ENCODE data around the gene MYH16. TPM values are rescaled to one million over a fixed set of nuclear protein-coding genes. Genes with fewer than 3 reads are reported as not detected.

Gene MYH16
- total RNA-seq, 4 donors from 2014 or later: not detected

DNA sequence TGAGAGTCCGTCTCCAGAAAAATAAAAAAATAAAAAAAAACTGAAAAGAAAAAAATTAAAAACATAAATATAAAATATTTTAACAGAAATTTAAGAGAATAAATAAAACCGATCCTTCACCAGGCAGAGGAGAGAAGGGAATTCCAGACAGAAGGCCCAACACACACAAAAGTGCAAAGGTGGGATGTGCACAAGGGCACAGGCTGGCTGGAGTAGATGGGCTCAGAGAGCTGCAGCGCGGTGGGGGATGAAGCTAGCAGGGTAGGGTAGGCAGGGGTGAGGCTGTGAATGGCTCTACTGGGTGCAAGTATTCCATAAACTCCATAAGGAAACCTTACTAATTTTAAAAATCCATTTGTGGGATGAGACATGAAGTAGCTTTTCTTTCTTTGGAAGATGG, 37.4 kb downstream of the MYH16 start:
- Histone ChIP-seq H3K36me3 (no peaks in the 10 kb centered on the region), H3K27me3 (no peaks in the 10 kb centered on the region), H3K27ac (no peak overlapping the region), H3K9me3 (peaks cover 0 to 13% (median 0%) of the 10 kb centered on the region in 3 donors), H3K4me3 (no peak overlapping the region), H3K4me1 (peaks cover 0 to 7% (median 0%) of the 10 kb centered on the region in 3 donors)
- WGBS, 2 donors (ENCODE audit: low coverage in 1 of 2): 97% methylated on average over 4 of the region's 4 CpGs; no CpG with 5 or more reads in 1 of the 2 donors
- no peak for ATAC-seq
- TF ChIP-seq, protein P1, sequence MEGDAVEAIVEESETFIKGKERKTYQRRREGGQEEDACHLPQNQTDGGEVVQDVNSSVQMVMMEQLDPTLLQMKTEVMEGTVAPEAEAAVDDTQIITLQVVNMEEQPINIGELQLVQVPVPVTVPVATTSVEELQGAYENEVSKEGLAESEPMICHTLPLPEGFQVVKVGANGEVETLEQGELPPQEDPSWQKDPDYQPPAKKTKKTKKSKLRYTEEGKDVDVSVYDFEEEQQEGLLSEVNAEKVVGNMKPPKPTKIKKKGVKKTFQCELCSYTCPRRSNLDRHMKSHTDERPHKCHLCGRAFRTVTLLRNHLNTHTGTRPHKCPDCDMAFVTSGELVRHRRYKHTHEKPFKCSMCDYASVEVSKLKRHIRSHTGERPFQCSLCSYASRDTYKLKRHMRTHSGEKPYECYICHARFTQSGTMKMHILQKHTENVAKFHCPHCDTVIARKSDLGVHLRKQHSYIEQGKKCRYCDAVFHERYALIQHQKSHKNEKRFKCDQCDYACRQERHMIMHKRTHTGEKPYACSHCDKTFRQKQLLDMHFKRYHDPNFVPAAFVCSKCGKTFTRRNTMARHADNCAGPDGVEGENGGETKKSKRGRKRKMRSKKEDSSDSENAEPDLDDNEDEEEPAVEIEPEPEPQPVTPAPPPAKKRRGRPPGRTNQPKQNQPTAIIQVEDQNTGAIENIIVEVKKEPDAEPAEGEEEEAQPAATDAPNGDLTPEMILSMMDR (IDR thresholded peaks at IDR 0.05): no peak
- no peak for TF ChIP-seq POLR2A (IDR thresholded peaks at IDR 0.05)
- no peak for TF ChIP-seq EP300 (IDR thresholded peaks at IDR 0.05)
- TF ChIP-seq POLR2AphosphoS5 (IDR thresholded peaks at IDR 0.05): no peak

DNA sequence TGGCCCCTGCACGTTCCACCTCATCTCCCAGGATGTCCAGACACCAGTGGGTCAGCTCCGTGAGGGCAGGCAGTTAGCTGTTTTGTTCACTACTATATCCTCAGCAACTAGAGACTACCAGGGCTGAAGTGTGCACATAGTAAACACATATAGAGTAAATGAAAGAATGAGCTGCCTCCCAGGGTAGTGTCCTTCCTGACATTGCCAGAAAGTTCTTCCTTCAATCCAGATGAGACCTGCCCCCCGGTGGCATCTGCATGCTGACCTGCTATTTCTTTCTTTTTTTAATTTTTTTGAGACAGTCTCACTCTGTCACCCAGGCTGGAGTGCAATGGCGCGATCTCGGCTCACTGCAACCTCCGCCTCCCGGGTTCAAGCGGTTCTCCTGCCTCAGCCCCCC, 39.1 kb downstream of the MYH16 start:
- no peak for ATAC-seq
- WGBS, 2 donors (ENCODE audit: low coverage in 1 of 2): 53 to 80% methylated on average over 3 of the region's 9 CpGs
- H3K27me3 ChIP-seq: no peaks in the 10 kb centered on the region
- H3K27ac ChIP-seq: no peak overlapping the region
- H3K4me1 ChIP-seq: peaks cover 0 to 7% (median 0%) of the 10 kb centered on the region in 3 donors
- no peaks in the 10 kb centered on the region for H3K36me3 ChIP-seq
- H3K4me3 ChIP-seq: no peak overlapping the region
- TF ChIP-seq POLR2A (IDR thresholded peaks at IDR 0.05) (no peak), POLR2AphosphoS5 (IDR thresholded peaks at IDR 0.05) (no peak), EP300 (IDR thresholded peaks at IDR 0.05) (no peak)
- TF ChIP-seq, protein P1 (IDR thresholded peaks at IDR 0.05): no peak
- peaks cover 0 to 13% (median 0%) of the 10 kb centered on the region in 3 donors for H3K9me3 ChIP-seq

DNA sequence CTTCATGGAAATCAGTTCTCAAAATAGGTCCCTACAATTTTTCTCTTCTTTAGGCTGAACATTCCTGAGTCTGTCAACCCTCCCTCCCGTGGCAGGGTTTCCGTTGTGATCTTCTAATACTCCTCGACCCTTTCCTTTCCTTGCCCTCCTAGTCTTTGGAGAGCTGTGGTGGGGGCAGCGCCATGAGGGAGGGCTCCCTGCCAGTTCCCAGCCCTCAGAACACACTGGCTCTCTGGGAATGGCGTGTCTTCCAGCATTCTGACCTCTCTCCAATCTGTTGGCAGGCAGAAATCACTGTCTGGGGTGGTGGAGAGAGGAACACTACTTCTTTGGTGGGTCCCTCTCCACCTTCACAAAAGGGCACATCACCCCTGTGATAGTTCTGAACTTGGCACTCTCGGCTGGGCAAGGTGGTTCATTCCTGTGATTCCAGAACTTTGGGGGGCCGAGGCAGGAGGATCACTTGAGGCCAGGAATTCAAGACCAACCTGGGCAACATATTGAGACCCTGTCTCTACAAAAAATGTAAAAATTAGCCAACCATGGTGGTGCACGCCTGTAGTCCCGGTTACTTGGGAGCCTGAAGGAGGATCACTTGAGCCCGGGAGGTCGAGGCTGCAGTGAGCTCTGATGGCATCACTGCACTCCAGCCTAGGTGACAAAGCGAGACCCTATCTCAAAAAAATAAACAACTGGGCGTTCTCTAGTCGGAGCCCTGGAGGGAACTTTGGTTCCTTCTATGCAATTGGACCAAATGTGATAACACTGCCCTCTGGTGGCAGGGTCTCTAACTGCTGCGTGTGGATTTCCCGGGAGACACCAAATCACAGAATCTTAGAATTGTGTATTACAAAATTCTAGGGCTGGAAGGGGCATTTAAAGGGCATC, 39.9 kb downstream of the MYH16 start:
- H3K9me3 ChIP-seq: peaks cover 0 to 13% (median 0%) of the 10 kb centered on the region in 3 donors
- H3K27ac ChIP-seq: no peak overlapping the region
- H3K27me3 ChIP-seq: no peaks in the 10 kb centered on the region
- no peak overlapping the region for H3K4me3 ChIP-seq
- H3K4me1 ChIP-seq: peaks cover 0 to 7% (median 0%) of the 10 kb centered on the region in 3 donors
- no peaks in the 10 kb centered on the region for H3K36me3 ChIP-seq
- no peak for TF ChIP-seq POLR2AphosphoS5 (IDR thresholded peaks at IDR 0.05)
- TF ChIP-seq, protein P1 (IDR thresholded peaks at IDR 0.05): peak; percentile 83 to 93 (median 86)
- WGBS, 2 donors (ENCODE audit: low coverage in 1 of 2): 20 to 55% methylated on average over 7 of the region's 16 CpGs
- peak; percentile 34 for ATAC-seq

DNA sequence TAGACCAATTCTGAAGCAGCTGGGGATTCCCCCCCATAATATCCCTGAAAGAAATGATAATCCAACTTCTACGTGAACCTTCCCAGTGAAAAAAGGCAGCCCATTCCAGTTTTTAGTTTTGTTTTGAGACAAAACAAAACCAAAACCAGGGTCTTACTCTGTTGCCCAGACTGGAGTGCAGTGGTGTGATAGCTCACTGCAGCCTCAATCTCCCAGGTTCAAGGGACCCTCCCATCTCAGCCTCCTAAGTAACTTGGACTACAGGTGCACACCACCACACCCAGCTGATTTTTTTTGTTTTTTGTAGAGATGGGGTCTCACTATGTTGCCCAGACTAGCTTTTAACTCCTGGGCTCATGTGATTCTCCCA, 40.5 kb downstream of the MYH16 start:
- Histone ChIP-seq H3K4me3 (no peak overlapping the region), H3K36me3 (no peaks in the 10 kb centered on the region), H3K4me1 (peaks cover 0 to 7% (median 0%) of the 10 kb centered on the region in 3 donors), H3K27me3 (no peaks in the 10 kb centered on the region), H3K9me3 (peaks cover 0 to 13% (median 0%) of the 10 kb centered on the region in 3 donors), H3K27ac (no peak overlapping the region)
- WGBS, 2 donors (ENCODE audit: low coverage in 1 of 2): 67% methylated on average over 1 of the region's 1 CpG; no CpG with 5 or more reads in 1 of the 2 donors
- ATAC-seq: no peak
- TF ChIP-seq POLR2A (IDR thresholded peaks at IDR 0.05): no peak
- no peak for TF ChIP-seq POLR2AphosphoS5 (IDR thresholded peaks at IDR 0.05)
- TF ChIP-seq, protein P1 (IDR thresholded peaks at IDR 0.05): no peak

DNA sequence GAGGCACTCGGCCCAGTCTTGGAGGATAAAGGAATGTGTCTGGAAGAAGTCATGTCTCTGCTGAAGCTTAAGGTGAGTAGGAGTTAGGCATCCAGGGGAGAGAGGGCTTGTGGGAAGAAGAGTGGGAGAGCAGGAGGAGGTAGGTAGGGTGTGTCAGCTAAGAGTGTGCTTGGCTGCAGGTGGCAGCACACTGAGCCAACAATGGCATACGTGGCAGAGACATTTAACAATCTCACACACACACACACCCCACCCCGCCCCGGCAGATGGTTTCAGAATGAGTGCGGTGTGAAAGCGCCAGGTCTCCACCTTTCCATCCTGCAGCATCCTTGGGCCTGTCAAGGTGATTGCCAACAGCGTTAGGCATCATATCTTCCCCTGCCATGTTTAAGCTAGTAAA, 41.9 kb downstream of the MYH16 start:
- no peak overlapping the region for H3K4me3 ChIP-seq
- ATAC-seq: no peak
- peaks cover 0 to 7% (median 0%) of the 10 kb centered on the region in 3 donors for H3K4me1 ChIP-seq
- H3K27ac ChIP-seq: no peak overlapping the region
- H3K27me3 ChIP-seq: no peaks in the 10 kb centered on the region
- TF ChIP-seq, protein P1 (IDR thresholded peaks at IDR 0.05): no peak
- no peak for TF ChIP-seq POLR2A (IDR thresholded peaks at IDR 0.05)
- no peak for TF ChIP-seq POLR2AphosphoS5 (IDR thresholded peaks at IDR 0.05)
- TF ChIP-seq EP300 (IDR thresholded peaks at IDR 0.05): no peak
- H3K9me3 ChIP-seq: peaks cover 0 to 11% (median 0%) of the 10 kb centered on the region in 3 donors
- 71 to 73% methylated on average over 2 to 6 of the region's 7 CpGs for WGBS, 2 donors (ENCODE audit: low coverage in 1 of 2)
- no peaks in the 10 kb centered on the region for H3K36me3 ChIP-seq

Measured in gastroesophageal sphincter (tissue), 4 donors.